GM21360 (cell line): ENCODE measurements around the gene TRIM67.
"Not testable (repeated sequence)": the region's sequence is repeated elsewhere in the genome, so short reads cannot be mapped to it uniquely, and the experiment has no call there.

ENCODE experiments used
- ATAC-seq: cut with Tn5 transposase; IDR thresholded peaks from one replicate; pipeline ENCODE4 v1.9.1; 2021; ENCODE audit warnings: mild to moderate bottlenecking, moderate library complexity; ENCODE audit not compliant: unreplicated experiment

The TRIM67 gene

GRCh38 chr1:231203259-231204057 is 41.6 kb downstream of the TRIM67 start:
- no peak for ATAC-seq

GRCh38 chr1:231206856-231207255 is 45.0 kb downstream of the TRIM67 start:
- no peak for ATAC-seq

- ATAC-seq: no peak
Measured at GRCh38 chr1:231207437-231207836, 45.6 kb downstream of the TRIM67 start.

GRCh38 chr1:231208980-231209379 is 47.1 kb downstream of the TRIM67 start:
- ATAC-seq: no peak

- no peak for ATAC-seq
Measured at GRCh38 chr1:231209531-231209930, 47.7 kb downstream of the TRIM67 start.

GRCh38 chr1:231210126-231210525 is 48.3 kb downstream of the TRIM67 start:
- no peak for ATAC-seq

GRCh38 chr1:231211005-231211857 is 49.4 kb downstream of the TRIM67 start:
- ATAC-seq: peak; percentile 92

- not testable (repeated sequence) for ATAC-seq
Measured at GRCh38 chr1:231212301-231212700, 50.4 kb downstream of the TRIM67 start.

- ATAC-seq: no peak
Measured at GRCh38 chr1:231213831-231214573, 52.1 kb downstream of the TRIM67 start.

- no peak for ATAC-seq
Measured at GRCh38 chr1:231214918-231215680, 53.2 kb downstream of the TRIM67 start.

- ATAC-seq: no peak
Measured at GRCh38 chr1:231215681-231216385, 54.0 kb downstream of the TRIM67 start.

GRCh38 chr1:231216498-231216897 is 54.6 kb downstream of the TRIM67 start:
- ATAC-seq: no peak

GRCh38 chr1:231217056-231217455 is 55.2 kb downstream of the TRIM67 start:
- no peak for ATAC-seq

GRCh38 chr1:231218078-231218477 is 56.2 kb downstream of the TRIM67 start:
- ATAC-seq: no peak

- ATAC-seq: no peak
Measured at GRCh38 chr1:231219422-231220401, 57.9 kb downstream of the TRIM67 start.

- ATAC-seq: no peak
Measured at GRCh38 chr1:231220801-231221200, 58.9 kb downstream of the TRIM67 start.

GRCh38 chr1:231226156-231226555 is 64.3 kb downstream of the TRIM67 start:
- ATAC-seq: no peak

GRCh38 chr1:231231511-231231910 is 69.7 kb downstream of the TRIM67 start:
- ATAC-seq: no peak
